SKM-1 treated with dmso at 0.1 percent for 144 hours (cell line): ENCODE results near the gene TANGO2.

Experiments used
- DNase-seq: peaks from one replicate; lab custom pipeline; 2025; ENCODE audit not compliant: unreplicated experiment; lab: John Stamatoyannopoulos, UW

Gene TANGO2

DNA sequence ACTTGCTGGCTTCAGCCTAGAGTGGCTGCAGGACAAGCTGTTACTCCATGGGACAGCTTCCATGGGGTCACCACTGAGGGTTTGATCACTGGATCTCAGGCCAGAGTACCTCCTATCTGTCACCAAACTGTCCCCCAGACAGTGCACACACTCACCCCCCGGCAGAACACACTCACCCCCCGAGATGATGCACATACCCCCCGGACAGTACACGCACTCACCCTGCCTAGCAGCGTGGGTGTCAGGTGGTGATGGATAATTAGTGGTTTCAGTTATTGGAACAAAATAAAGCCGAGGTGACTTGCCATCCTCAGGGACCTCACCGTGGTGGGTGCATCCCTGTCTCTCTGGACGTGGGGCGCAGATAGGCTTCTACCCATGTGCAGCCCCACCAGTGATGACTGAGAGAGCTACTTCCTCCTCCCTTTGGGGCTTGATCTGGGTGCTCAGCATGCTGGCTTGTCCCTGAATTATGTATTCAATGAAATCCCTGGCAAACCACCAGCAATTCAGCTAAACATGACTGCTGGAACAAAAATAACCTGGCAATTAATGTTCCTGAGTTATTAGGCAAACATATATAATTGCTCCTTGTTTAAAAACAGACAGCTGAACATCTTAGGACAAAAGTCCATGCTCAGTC is 18.9 kb downstream of the TANGO2 start:
- no peak for DNase-seq

DNA sequence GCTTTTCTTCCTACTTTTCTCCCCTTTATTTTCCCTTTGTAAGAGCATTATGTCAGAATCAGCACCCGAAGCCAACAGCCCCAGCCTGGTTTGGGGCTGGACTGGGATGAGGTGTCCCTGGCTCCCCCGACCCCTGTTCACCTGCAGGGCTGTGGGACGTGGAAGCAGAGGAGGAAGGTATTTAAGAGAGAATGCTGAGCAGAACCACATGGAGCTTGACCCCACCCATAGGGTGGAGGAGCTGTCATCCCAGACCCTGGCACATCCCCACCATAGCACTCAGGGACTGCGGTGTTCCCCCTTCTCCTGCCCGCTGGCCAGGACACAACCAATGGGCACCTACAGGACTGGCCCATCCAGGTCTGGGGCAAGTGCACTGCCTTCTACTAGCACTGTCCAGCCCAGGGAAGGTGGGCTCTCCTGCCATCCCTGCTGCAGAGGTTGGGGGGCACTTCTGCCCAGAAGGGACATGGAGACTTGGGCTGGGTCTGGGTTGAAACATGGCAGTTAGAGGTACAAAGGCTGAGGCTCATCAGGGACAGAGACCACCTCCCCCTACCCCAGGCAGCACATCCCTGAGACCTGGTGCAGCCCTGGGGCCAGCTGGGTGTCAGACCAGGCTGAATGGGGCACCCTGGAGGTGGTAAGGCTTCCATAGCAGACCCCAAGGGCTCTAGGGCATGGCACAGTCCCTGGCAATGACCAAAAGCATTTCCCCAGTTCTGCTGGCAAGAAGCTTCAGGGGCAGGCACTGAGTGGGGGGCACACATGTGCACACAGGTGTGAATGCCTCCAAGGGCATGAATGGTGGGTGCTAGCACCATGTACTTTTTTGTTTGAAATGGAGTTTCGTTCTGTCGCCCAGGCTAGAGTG is 19.7 kb downstream of the TANGO2 start:
- DNase-seq: no peak

DNA sequence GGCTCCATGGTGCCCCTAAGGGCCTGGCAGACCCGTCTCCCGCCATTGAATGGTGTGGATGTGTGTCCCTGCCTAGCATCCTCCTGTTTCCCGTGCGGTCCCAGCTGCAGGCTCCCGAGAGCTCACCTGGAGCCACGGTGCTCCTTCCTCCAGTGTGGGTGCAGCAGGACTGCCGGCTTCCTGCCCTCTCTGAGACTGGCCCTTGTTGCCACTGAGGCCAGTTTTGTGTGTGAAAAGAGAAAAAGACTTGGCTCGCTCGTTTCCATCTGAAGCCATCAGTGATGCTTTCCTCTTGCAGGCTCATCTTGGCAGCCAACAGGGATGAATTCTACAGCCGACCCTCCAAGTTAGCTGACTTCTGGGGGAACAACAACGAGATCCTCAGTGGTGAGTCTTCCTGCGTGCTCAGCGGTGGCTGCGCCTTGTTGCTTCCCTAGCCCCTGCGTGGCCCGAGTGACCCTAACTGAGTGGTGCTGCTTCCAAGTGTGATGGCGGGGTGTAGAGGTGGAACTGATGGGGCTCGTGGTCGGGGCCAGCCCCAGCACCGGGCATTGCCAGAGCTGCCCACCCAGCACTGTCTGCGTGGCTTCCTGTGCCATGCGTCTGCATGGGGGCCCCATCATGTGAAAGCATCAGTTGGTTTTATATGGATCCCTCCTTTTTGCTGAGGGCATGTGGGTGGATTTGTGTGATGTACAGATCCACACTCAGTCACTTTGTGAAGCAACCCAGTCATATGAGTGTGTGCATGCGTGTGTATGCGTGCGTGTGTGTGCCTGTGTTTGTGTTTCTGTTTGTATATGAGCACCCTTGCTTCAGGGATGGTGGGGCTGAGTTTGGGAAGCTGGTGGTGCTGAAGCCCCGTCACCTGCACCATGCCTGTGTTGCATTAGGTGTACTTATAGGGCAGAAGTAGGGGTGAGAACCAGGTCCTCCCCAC is 22.4 kb downstream of the TANGO2 start:
- DNase-seq: no peak

DNA sequence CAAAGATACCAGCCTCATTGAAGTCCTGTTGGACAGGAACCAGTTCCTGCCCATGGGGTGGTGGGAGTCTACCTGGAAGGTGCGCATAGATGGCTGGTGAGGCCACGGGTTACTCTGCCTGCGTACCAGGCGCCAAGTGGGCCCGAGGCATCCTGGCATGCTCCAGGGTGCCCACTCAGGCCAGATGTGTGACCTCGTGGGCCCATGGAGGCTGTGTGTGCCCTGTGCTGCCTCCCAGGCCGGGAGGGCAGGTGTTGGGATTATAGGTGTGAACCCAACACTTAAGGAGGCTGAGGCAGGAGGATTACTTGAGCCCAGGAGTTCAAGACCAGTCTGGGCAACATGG is 23.1 kb downstream of the TANGO2 start:
- no peak for DNase-seq

DNA sequence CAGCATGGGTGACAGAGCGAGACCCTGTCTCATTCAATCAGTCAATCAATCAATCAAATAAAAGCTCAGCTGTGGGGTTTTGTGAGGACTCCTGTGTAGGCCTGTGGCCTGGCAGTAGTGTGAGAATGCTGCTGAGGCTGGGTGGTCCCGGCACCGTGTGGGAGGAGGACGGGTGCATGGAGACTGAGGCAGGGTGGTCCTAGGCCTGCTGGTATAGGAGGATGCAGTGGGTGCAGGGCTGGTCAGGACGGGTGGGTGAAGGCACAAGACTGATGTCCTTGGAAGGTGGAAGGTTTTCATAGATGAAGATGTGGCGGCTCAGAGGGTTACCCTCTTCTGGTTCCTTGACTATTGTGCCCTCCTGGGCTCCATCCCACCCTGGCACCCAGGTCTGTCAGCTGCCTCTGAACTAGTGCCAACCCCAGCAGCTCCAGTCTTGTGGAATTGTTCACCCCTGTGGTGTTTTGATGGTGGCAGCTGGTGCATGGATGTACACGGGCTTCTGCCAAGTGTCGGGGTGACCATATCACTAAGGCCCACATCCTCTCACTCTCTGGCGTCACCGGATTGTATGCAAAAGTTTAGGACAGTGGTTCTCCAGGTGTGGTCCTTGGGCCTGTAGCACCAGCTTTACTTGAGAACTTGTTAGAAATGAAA is 23.7 kb downstream of the TANGO2 start:
- DNase-seq: no peak

DNA sequence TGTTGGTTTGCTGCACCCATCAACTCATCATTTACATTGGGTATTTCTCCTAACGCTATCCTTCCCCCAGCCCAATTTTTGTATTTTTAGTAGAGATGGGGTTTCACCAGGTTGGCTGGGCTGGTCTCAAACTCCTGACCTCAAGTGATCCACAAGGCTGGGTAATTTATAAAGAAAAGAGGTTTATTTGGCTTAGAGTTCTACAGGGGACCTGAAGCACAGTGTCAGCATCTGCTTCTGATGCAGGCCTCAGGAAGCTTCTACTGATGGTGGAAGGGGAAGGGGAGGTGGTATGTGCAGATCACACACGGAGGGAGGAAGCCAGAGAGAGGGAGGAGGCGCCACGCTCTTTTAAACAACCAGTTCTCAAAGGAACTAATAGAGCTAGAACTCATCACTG is 25.8 kb downstream of the TANGO2 start:
- no peak for DNase-seq

DNA sequence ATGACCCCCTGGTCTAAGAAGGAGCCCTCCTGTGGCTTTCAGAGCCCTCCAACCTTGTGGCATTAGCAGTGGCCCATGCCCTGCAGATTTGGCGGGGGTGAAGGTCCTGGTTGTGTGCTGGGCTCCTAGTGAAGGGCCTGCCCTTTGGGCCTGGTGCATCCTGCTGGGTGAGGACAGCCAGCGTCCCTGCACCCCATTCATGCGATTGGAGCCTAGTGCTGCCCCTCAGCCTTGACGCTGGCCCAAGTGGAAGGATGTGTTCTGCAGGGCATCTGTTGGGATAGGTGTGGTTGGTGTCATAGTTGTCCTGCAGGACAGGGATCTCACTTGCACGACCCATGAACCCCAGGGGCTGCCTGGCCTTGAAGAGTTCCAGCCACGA is 31.0 kb downstream of the TANGO2 start:
- DNase-seq: no peak

DNA sequence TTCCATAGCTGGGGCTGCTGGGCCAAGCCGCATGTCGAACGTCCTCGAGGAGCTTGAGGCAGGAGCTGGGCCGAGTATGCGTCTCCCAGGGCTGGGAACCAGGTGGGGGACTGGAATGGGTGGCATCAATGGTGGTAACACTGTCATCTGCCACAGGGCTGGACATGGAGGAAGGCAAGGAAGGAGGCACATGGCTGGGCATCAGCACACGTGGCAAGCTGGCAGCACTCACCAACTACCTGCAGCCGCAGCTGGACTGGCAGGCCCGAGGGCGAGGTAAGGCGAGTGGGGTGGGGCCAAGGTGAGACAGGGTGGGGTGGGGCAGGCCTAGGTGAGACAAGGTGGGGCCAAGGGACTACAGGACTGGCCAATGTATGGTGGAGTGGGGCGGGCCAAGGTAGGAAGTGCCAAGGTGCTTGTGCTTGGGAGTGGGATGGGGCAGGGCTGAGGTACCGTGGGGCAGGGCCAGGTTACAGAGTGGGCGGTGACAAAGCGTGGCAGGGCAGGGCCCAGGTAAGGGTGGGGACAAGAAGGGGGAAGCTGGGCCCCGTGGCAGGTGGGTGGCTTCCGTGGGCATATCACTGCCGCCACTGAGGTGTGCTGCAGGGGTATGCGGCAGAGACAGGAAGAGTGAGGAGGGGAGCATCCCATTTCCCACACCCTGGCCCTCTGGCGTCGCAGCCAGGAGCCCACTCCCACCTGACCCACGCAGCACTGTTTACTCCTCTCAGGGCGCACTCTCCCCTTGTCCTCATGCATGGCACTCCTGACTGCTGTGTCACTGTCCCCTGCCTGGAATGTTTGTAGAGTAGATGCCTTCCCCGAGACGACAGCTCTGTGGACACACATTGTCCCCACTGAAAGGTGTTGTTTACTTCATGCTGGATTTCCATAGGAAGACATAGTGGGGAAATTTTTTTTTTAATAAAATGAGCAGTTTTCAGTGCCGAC is 31.7 kb downstream of the TANGO2 start:
- no peak for DNase-seq

DNA sequence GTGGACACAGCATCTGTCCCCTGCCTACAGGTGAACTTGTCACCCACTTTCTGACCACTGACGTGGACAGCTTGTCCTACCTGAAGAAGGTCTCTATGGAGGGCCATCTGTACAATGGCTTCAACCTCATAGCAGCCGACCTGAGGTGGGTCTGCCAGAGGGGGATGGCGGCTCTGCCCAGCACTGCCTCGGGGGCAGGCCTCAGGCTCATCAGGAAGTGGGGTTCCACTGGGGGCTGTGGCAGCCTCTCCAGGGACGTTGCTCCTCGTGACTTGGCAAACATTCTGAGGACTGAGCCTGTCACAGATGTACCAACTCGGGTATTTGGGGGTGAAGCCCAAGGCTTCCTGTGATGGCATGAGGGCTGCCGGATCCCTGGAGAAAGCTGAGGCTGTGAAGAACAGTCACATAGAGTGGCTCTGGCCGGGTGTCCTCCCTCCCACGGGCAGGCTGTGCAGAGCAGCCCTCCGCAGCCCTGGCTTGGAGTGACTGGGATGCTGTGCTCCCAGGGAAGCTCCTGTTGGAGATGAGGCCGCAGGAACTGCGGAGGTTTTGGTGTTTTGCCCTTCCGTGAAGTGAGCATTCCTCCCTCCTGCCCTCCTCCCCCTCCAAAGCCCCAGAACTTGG is 32.6 kb downstream of the TANGO2 start:
- no peak for DNase-seq

DNA sequence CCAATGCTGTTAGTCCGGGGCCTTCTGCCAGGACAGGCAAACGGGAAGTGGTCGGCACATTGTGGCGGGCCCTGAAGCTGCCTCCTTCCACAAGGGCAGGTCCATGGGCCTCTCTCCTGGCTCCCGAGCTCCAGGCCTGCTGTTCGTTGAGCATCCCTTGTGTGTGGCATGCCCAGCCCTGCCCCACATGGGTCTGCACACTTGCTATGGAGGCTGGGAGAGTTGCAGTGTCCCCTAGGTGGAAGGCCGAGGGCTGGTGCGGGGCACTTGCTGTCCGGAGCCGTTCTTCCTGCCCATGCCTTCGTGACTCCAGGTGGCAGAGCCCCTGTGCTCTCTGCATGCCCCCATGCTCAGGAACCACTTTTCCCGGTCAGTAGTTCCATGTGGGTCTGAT is 33.1 kb downstream of the TANGO2 start:
- DNase-seq: no peak

DNA sequence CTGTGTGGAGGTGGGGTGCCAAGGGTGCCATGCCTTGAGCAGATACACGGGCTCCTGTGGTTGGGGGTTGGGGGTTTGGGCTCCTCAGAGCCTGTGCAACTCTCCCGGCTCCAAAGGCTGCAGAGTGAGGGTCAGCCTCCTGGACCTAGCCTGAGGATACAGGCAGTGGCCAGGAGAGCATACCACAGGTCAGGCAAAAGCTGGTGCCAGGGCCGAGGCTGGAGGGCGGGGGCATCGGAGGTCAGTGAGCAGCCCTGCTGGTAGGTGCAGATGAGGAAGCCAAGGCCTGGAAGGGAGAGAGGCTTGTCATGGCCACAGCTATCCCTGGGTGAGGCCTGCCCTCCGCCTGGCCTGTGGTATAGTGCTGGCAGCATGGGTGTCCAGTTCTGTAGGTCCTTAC is 33.6 kb downstream of the TANGO2 start:
- no peak for DNase-seq

DNA sequence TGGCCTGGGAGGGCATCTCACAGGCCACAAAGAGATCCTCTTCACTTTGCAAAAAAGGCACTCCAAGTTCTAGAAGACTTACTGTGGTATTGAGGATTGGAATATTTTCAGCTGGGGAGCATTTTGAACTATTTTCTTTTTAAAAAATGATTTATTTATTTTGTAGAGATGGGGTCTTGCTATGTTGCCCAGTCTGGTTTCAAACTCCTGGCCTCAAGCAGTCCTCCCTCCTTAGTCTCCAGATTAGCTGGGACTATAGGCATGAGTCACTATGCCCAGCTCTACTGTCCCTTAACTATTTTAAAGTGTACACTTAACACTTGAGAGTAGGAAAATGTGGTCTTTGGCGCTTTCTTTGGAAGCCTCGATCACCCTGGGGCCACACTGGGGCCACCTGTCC is 34.2 kb downstream of the TANGO2 start:
- no peak for DNase-seq

DNA sequence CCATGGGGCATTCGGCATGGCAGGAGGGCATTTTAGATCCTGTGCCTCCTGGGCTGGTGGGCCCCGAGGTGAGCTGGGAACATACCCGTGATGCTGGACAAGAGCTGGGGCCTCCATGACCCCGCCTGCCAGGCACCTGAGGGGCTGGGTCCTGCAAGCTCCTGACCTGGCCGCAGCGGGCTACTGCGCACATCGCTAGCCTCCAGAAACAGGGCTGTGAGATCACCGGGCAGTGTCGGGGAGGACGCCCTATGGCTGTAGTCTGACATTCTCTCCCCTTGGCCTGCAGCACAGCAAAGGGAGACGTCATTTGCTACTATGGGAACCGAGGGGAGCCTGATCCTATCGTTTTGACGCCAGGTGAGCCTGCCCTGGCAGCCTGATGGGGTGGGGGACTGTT is 34.7 kb downstream of the TANGO2 start:
- no peak for DNase-seq

DNA sequence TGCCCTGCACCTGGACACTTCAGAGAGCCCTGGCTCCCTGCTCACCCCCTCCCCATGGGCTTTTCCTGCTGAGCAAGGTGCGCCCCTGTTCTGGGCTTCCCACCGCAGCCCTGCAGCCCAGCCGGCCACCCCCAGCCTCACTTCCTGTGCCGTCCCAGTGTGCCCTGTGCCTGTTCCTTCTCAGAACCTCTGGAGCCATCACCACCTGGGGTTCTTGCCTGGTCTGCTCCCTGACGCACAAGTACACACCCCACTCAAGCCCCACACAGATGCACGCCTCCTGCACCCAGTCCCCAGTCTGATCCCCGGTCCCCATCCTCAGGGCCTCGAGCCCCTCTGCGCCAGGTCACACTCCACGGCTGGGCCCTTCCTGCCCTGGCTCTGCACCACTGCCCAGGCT is 35.3 kb downstream of the TANGO2 start:
- DNase-seq: no peak

DNA sequence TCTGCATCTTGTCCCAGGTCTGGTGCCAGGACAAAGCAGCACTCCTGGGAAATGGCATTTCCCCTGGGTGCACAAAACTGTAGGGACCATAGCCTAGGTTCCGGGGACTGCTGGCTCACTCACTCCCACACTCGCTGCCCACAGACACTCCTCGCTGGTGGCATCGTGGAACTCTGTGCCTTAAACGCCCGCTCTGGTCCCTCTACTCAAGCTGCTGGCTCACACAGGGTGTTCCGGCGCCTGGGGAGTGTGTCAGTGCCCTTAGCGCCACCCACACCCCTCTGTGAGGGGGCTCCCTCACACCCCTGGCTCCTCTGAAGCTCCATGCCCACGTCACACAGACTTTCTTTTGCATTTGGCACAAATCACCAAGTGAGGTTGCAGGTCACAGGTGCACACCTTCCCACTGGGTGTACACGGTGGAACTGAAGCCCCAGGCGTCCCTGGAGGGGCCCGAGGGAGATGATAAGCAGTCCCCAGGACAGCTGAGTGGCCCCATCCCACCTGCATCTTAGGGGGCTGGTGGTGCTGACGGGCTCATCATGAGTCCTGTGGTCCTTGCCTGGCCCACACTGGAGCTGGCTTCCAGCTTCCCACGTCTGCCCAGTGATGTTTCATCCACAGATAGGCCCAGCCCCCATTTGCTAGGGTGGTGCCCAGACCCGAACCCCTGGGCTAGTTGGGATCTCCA is 35.9 kb downstream of the TANGO2 start:
- no peak for DNase-seq

DNA sequence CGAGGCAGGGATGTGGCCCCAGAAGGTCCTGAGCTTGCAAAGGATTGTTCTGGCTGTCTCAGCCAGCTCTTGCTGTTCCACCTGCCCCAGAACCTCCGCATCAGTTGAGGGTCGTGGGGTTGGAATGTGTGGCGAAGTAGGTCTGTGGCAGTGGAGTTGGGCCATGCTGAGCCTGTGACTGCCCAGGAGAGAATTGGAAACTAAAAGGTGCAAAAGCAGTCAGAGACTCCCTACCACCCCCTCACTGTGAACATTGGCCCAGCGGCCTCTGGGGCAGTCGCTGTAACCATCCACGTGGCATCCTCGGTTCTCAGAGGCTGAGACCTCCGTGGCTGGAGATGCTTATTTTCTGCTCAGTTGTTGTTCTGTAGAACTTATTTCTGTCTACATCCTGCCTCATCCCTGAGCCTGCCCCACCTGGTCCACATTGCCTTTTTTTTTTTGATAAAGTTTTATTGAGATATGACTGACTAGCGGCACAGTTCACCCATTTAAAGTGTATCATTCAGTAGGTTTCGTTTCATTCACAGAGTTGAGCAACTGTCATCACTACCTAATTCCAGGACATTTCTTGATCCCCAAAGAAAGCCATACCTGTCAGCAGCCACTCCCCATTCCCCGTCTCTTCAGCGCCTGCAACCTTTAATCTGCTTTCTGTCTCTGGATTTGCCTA is 36.8 kb downstream of the TANGO2 start:
- DNase-seq: no peak

DNA sequence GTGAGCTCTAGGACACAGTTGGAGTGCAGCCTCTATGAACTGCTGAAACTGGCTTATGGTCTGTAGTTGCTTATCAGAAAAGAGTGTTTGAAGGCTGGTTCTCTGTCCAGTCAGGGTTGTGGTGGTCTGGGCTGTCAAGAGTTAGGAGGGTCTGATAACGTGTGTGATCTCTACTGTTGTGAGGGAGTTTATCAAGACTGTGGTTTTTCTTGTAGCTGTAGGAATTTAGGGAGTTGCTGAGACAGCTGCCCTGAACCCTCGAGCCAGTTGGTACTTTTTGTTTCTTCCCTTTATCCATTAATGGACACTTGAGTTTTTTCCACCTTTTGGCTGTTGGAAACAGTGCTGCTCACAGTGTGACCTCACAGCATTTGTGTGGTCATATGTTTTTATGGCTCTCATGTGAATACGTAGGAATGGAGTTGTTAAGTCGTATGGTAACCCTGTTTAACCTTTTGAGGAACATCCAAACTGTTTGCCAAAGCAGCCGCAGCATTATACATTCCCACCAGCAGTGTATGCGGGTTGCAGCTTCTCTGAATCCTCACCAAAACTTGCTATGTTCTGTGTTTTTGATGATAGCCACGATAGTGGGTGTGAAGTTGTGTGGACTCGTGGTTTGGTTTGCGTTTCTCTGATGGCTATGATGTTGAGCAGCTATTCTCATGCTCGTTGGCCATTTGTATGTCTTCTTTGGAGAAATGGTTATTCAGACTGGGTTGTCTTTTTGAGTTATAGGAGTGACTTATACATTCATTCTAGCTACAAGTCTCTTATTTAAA is 38.3 kb downstream of the TANGO2 start:
- DNase-seq: no peak
